ENCODE data around the gene TTLL6.
"Not testable (repeated sequence)": the region's sequence is repeated elsewhere in the genome, so short reads cannot be mapped to it uniquely, and the experiment has no call there.

The TTLL6 gene

DNA sequence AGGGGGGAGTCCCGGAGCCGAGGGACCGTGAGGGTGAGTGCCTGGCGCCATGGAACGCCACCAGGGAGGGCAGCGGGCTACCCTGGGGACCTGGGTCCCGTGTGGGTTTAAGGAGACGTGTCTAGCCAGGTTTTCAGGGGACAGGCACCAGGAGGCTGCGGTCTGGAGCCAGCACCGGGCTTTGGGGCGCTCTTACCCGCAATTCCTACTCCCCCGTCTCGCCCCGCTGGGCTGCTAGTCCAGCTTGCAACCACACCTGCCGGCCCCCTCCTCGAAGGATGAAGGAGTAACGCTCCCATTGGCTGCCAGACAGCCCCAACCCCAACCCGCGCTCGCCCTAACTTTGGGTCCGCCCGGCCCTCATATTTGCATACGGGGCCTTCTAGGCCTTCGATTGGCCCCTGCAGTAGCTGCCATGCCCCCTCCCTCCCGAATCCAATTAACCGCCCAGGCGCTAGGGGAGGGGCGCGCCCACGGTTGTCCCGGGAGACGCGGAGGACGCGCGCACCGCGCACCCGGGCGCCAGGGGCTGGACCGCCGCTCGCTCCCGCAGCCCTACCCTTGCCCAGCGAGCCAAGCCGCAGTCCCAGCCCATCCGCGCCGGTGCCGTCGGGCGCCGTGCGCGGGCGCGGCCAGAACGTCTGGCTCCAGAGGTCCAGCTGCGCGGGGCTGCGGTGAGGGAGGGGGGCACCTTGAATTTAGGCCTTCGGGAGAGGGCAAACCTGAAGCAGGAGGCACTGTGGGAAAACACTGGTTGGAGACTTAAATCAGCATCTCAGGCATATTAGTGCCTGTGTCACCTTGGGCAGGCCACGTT, at the start of gene TTLL6:
TTLL6 (minus strand) TSS at position 456 of the 817 bp plus-strand sequence; CDS start at position 299, 157 bp downstream.
- no peak for FAIRE-seq

DNA sequence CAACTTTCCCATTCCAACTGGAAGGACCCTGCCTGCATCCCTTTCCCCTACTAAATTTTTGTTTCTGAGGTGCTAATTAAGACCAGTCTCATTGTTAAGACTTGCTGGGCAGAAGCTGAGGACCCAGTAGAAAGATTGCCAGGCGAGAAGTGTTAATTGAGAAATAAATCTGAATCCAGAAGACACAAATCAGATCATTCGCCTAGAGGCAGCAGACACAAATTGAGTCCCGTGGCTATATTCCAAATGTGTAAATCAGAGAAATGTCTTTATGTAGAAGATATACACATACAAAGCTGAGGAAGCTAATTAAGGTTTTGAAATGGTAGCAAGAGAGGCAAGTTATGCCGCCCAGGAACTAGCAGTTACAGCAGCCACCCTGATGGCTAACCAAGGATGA, 43.4 kb upstream of the TTLL6 start:
- FAIRE-seq = no peak

- no peak for FAIRE-seq
Observed at GRCh38 chr17:48860034-48860433, 43.0 kb upstream of the TTLL6 start.

GRCh38 chr17:48856122-48856821, 39.2 kb upstream of the TTLL6 start:
- no peak for FAIRE-seq

GRCh38 chr17:48854774-48855476, 37.9 kb upstream of the TTLL6 start:
- no peak for FAIRE-seq

- no peak for FAIRE-seq
Observed at GRCh38 chr17:48850792-48851323, 33.8 kb upstream of the TTLL6 start.

DNA sequence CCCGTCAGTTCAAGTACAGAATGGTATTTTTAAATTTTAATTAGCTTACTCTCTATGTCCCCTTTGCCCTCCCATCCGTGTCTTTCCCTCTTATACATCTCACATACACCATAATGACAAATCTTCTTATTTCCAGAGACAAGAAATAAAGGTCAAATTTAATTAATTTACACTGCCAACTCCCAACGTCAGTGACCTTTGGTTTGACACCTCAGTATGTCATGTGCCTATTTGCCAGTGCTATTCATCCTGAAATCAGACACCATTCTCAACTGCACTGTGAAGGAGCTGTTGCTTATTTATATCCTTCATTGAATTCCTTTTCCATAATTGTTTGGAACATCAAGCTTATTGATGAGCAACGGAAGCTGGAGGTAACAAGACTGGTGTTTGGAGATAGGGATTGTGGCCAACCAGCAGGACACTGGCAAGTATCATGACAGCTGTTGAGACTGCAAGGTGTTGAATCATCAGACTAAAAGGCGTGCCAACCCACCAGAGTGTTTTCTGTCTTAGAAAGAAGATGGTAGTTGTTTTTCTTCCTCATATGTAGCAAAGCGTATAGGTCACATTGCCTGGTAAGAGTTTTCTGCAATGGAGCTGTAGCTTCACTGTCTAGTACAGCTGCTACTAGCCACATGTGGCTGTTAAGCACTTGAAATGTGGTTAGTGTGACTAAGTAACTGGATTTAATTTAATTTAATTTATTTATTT, 26.3 kb upstream of the TTLL6 start:
- no peak for FAIRE-seq

DNA sequence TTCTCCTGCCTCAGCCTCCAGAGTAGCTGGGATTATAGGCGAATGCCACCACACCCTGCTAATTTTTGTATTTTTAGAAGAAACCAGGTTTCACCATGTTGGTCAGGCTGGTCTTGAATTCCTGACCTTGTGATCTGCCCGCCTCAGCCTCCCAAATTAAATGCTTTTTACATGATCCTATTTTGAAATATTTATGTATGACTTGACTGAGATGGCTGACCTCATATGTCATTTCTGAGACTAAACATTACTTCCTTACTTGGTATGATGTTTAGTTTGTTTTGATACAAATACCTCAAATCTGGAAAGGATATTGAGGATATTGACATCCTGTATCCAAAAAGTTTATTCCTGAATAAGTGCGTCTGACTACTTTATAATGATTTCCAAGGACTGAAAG, 25.7 kb upstream of the TTLL6 start:
- no peak for FAIRE-seq

DNA sequence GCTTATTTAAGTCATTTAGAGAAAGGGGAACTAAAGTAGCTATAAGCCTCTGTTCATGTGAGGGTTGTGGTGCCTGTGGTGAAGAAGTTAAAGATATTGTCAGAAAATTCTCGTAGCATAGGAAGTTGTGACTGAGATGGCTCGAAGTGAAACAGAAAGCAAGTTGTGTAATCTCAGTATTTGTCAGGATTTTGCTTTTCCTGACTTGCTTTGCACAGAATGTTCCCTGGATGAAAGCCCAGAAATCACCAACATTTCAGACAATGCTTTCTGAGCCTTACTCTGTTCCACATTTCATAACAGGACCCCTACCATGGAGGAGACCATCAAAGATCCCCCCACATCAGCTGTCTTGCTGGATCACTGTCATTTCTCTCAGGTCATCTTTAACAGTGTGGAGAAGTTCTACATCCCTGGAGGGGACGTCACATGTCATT, 24.4 kb upstream of the TTLL6 start:
- peak; percentile 58 for FAIRE-seq

GRCh38 chr17:48840441-48840840, 23.4 kb upstream of the TTLL6 start:
- FAIRE-seq = no peak

DNA sequence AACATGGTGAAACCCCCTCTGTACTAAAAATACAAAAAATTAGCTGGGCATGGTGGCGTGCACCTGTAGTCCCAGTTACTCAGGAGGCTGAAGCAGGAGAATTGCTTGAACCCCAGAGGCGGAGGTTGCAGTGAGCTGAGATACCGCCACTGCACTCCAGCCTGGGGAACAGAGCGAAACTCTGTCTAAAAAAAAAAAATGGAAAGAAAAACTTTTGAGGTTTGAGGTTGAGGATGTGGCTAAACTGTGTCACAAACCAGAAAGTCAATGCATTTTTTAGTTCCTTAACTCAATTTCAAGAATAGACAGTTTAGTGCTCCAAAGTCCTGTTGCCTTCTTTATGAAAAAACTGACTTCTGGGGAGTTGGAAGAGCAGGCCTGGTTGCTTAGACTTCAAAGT, 20.4 kb upstream of the TTLL6 start:
- FAIRE-seq = not testable (repeated sequence)

GRCh38 chr17:48835971-48836370, 18.9 kb upstream of the TTLL6 start:
- FAIRE-seq = no peak

- FAIRE-seq = no peak
Observed at GRCh38 chr17:48834973-48835372, 17.9 kb upstream of the TTLL6 start.

GRCh38 chr17:48831549-48831883, 14.5 kb upstream of the TTLL6 start:
- no peak for FAIRE-seq

- no peak for FAIRE-seq
Observed at GRCh38 chr17:48830840-48831548, 14.0 kb upstream of the TTLL6 start, which contains the start of gene CALCOCO2. Gene CALCOCO2, plus strand, starts transcription at chr17:48831035. Its CDS starts 10,673 bp downstream, at chr17:48841708.

- no peak for FAIRE-seq
Observed at GRCh38 chr17:48825446-48826381, 8.7 kb upstream of the TTLL6 start.

GRCh38 chr17:48820936-48821335, 3.9 kb upstream of the TTLL6 start:
- not testable (repeated sequence) for FAIRE-seq

- no peak for FAIRE-seq
Observed at GRCh38 chr17:48819466-48819865, 2.4 kb upstream of the TTLL6 start.

- no peak for FAIRE-seq
Observed at GRCh38 chr17:48818361-48818841, 1.4 kb upstream of the TTLL6 start.

DNA sequence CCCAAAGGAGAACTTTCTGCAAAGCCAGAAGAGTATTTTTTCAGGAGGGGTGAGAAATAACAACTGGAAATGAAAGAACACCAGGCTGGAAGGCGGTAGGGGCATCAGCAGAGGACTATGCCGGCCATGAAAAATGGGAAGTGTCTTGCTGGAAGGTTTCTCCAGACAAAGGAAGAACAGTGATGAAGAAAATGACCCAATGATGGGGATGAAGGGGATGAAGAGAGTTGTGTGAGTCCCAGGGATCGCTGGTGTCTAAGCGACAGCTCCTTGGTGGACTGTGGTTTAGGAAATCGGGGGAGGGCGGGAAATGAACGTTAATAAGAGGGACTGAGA, 623 bp downstream of the TTLL6 start:
- no peak for FAIRE-seq

GRCh38 chr17:48815311-48815710, 1.7 kb downstream of the TTLL6 start:
- no peak for FAIRE-seq

Measured in colon (tissue), 2 donors.